H9 (cell line): ENCODE results near the gene PPP5C. TPM values are rescaled to one million over a fixed set of nuclear protein-coding genes. Genes with fewer than 3 reads are reported as not detected.

Experiments used
- DNase-seq: peaks from one replicate; pipeline ENCODE4 v3.0.0-alpha.2; 2017
- H2AFZ ChIP-seq: one replicate; pipeline ENCODE4 v1.6.1; 2013; ENCODE audit warnings: mild to moderate bottlenecking, low read length, control low read depth, moderate library complexity
- H2AK5ac ChIP-seq: 2 replicates; pipeline ENCODE4 v1.6.1; 2013; ENCODE audit warnings: low read length, control low read depth, mixed read lengths; ENCODE audit not compliant: insufficient read length
- H2BK120ac ChIP-seq: one replicate; pipeline ENCODE4 v1.6.1; 2013; ENCODE audit warnings: low read depth, mild to moderate bottlenecking, low read length, control low read depth, inconsistent platforms; ENCODE audit not compliant: poor library complexity, severe bottlenecking
- H2BK12ac ChIP-seq: 2 replicates; pipeline ENCODE4 v1.6.1; 2013; ENCODE audit warnings: low read length, control low read depth, mixed read lengths, low read depth; ENCODE audit not compliant: insufficient read length
- H2BK15ac ChIP-seq: 2 replicates; pipeline ENCODE4 v1.6.1; 2013; ENCODE audit warnings: low read depth, low read length, control low read depth
- H2BK20ac ChIP-seq: one replicate; pipeline ENCODE4 v1.6.1; 2013; ENCODE audit warnings: low read depth, mild to moderate bottlenecking, low read length, control low read depth, inconsistent platforms; ENCODE audit not compliant: poor library complexity, severe bottlenecking
- H2BK5ac ChIP-seq: 2 replicates; pipeline ENCODE4 v1.6.1; 2013; ENCODE audit warnings: low read length, control low read depth, mixed read lengths; ENCODE audit not compliant: insufficient read length
- H3K14ac ChIP-seq: 2 replicates; pipeline ENCODE4 v1.6.1; 2013; ENCODE audit warnings: low read length, control low read depth; ENCODE audit not compliant: insufficient read depth
- H3K18ac ChIP-seq: 2 replicates; pipeline ENCODE4 v1.6.1; 2013; ENCODE audit warnings: low read depth, mild to moderate bottlenecking, mixed read lengths, low read length, control low read depth; ENCODE audit not compliant: insufficient read length
- H3K23ac ChIP-seq: 2 replicates; pipeline ENCODE4 v1.6.1; 2013; ENCODE audit warnings: low read length, control low read depth, mixed read lengths, low read depth; ENCODE audit not compliant: insufficient read length
- H3K23me2 ChIP-seq: 2 replicates; pipeline ENCODE4 v1.6.1; 2013; ENCODE audit warnings: low read depth, mild to moderate bottlenecking, mixed read lengths, low read length, control low read depth; ENCODE audit not compliant: insufficient read length, poor library complexity, severe bottlenecking
- H3K27ac ChIP-seq: 2 replicates; pipeline ENCODE4 v1.5.1; 2013; ENCODE audit warnings: low read length, control low read depth, mixed read lengths, low read depth; ENCODE audit not compliant: insufficient read length
- H3K27me3 ChIP-seq: 2 replicates; pipeline ENCODE4 v1.6.1; 2013; ENCODE audit warnings: low read length, control low read depth, inconsistent platforms; ENCODE audit not compliant: insufficient read depth
- H3K4ac ChIP-seq: 2 replicates; pipeline ENCODE4 v1.6.1; 2013; ENCODE audit warnings: low read depth, mild to moderate bottlenecking, control low read depth, inconsistent platforms, low read length, moderate library complexity
- H3K4me1 ChIP-seq: 2 replicates; pipeline ENCODE4 v1.6.1; 2013; ENCODE audit warnings: low read length, control low read depth, inconsistent platforms; ENCODE audit not compliant: insufficient read depth
- H3K4me2 ChIP-seq: 2 replicates; pipeline ENCODE4 v1.6.1; 2013; ENCODE audit warnings: low read length, control low read depth, mixed read lengths; ENCODE audit not compliant: insufficient read length, insufficient read depth
- H3K56ac ChIP-seq: 2 replicates; pipeline ENCODE4 v1.6.1; 2013; ENCODE audit warnings: low read depth, mild to moderate bottlenecking, mixed read lengths, low read length, control low read depth; ENCODE audit not compliant: insufficient read length
- H3K79me1 ChIP-seq: 2 replicates; pipeline ENCODE4 v1.6.1; 2013; ENCODE audit warnings: low read depth, mild to moderate bottlenecking, moderate library complexity, low read length, control low read depth, inconsistent platforms; ENCODE audit not compliant: insufficient read depth, poor library complexity, severe bottlenecking
- H3K79me2 ChIP-seq: 2 replicates; pipeline ENCODE4 v1.6.1; 2013; ENCODE audit warnings: low read length, control low read depth, inconsistent platforms; ENCODE audit not compliant: insufficient read depth
- H3K9ac ChIP-seq: 2 replicates; pipeline ENCODE4 v1.6.1; 2013; ENCODE audit warnings: low read length, control low read depth, mixed read lengths; ENCODE audit not compliant: insufficient read length; ENCODE audit errors: extremely low read depth
- H3K9me3 ChIP-seq: one replicate; pipeline ENCODE4 v1.6.1; 2013; ENCODE audit warnings: low read depth, low read length, inconsistent platforms; ENCODE audit not compliant: control insufficient read depth
- H3T11ph ChIP-seq: one replicate; pipeline ENCODE4 v1.6.1; 2013; ENCODE audit warnings: mild to moderate bottlenecking, low read length, control low read depth, inconsistent platforms
- H4K20me1 ChIP-seq: one replicate; pipeline ENCODE4 v1.6.1; 2013; ENCODE audit not compliant: control insufficient read depth, insufficient read length, insufficient read depth
- H4K5ac ChIP-seq: 2 replicates; pipeline ENCODE4 v1.6.1; 2013; ENCODE audit warnings: low read depth, mild to moderate bottlenecking, mixed read lengths, low read length, control low read depth; ENCODE audit not compliant: insufficient read length
- H4K8ac ChIP-seq: replicated peaks from 2 replicates; pipeline ENCODE4 v1.6.1; 2013; ENCODE audit warnings: low read length, control low read depth, mixed read lengths, low read depth; ENCODE audit not compliant: insufficient read length
- H4K91ac ChIP-seq: 2 replicates; pipeline ENCODE4 v1.6.1; 2013; ENCODE audit warnings: low read depth, mild to moderate bottlenecking, moderate library complexity, mixed read lengths, low read length, control low read depth; ENCODE audit not compliant: insufficient read length
- H3K27ac Mint-ChIP-seq, 3 experiments: 2 replicates in 2 of 3; 3 replicates in 1 of 3; pipeline ENCODE4 v1.8.0; 2020 to 2021; ENCODE audit warnings: mixed read lengths in 3 of 3, mild to moderate bottlenecking in 1 of 3, moderate library complexity in 1 of 3
- H3K27me3 Mint-ChIP-seq: 2 replicates; pipeline ENCODE4 v1.8.0; 2021; ENCODE audit warnings: low read depth, mild to moderate bottlenecking, moderate library complexity, mixed read lengths
- H3K36me3 Mint-ChIP-seq, 3 experiments: 2 replicates in 2 of 3; 3 replicates in 1 of 3; pipeline ENCODE4 v1.8.0; 2020 to 2021; ENCODE audit warnings: low read depth in 3 of 3, mixed read lengths in 3 of 3; ENCODE audit not compliant: insufficient read depth in 1 of 3
- H3K4me1 Mint-ChIP-seq, 2 experiments: 2 replicates each; pipeline ENCODE4 v1.8.0; 2020; ENCODE audit warnings: mixed read lengths in 2 of 2
- H3K4me3 Mint-ChIP-seq, 2 experiments: 2 replicates in 1 of 2; 3 replicates in 1 of 2; pipeline ENCODE4 v1.8.0; 2020 to 2021; ENCODE audit warnings: mild to moderate bottlenecking in 2 of 2, mixed read lengths in 2 of 2, moderate library complexity in 1 of 2
- H3K9me3 Mint-ChIP-seq, 2 experiments: 2 replicates in 1 of 2; 3 replicates in 1 of 2; pipeline ENCODE4 v1.8.0; 2020; ENCODE audit warnings: mild to moderate bottlenecking in 2 of 2, mixed read lengths in 2 of 2, moderate library complexity in 1 of 2
- WGBS: extraction: QIAGEN DNeasy Blood & Tissue Kit; methylation state at CpG from one replicate; pipeline ENCODE4 v1.1.7; 2013; ENCODE audit warnings: missing lambda C conversion rate, low lambda C conversion rate, mixed read lengths; ENCODE audit not compliant: insufficient read length; ENCODE audit errors: extremely low coverage; 5-methylcytosine and 5-hydroxymethylcytosine counted together
- total RNA-seq: library from RNA; stranded (reverse); gene quantifications from 2 replicates; pipeline ENCODE4 v1.2.1, GENCODE V29; 2021
- TF ChIP-seq, protein P1 (sequence below): fragments of 200-600 bp; sonication (generic); conservative IDR thresholded peaks from 3 replicates; pipeline ENCODE4 v1.8.0; 2021; ENCODE audit warnings: antibody characterized with exemption, mild to moderate bottlenecking

PPP5C gene
- total RNA-seq, 1 experiment from 2014 or later, result 108 TPM

- H3K9ac ChIP-seq, result peak overlapping the region; percentile 2
- H4K91ac ChIP-seq, result no peak overlapping the region
- peaks cover 38% of the 10 kb centered on the region for H3K23me2 ChIP-seq
- H3K27ac Mint-ChIP-seq, result peak overlapping the region; percentile 54 to 92 (median 66); a peak in 6 of 7 replicates
- H2BK20ac ChIP-seq, result no peak overlapping the region
- H4K8ac ChIP-seq, result no peak overlapping the region
- no peak overlapping the region for H3K14ac ChIP-seq
- TF ChIP-seq, protein P1, sequence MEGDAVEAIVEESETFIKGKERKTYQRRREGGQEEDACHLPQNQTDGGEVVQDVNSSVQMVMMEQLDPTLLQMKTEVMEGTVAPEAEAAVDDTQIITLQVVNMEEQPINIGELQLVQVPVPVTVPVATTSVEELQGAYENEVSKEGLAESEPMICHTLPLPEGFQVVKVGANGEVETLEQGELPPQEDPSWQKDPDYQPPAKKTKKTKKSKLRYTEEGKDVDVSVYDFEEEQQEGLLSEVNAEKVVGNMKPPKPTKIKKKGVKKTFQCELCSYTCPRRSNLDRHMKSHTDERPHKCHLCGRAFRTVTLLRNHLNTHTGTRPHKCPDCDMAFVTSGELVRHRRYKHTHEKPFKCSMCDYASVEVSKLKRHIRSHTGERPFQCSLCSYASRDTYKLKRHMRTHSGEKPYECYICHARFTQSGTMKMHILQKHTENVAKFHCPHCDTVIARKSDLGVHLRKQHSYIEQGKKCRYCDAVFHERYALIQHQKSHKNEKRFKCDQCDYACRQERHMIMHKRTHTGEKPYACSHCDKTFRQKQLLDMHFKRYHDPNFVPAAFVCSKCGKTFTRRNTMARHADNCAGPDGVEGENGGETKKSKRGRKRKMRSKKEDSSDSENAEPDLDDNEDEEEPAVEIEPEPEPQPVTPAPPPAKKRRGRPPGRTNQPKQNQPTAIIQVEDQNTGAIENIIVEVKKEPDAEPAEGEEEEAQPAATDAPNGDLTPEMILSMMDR, result no peak
- no peak overlapping the region for H2BK5ac ChIP-seq
- H4K5ac ChIP-seq, result no peak overlapping the region
- H2BK120ac ChIP-seq, result no peak overlapping the region
- no peaks in the 10 kb centered on the region; a peak in 1 of 5 replicates for H3K9me3 Mint-ChIP-seq
- H3K9me3 ChIP-seq, result no peaks in the 10 kb centered on the region
- H3K23ac ChIP-seq, result no peak overlapping the region
- no peak overlapping the region for H2AK5ac ChIP-seq
- peak overlapping the region; percentile 66 to 80 for H3K4me3 Mint-ChIP-seq
- WGBS, result no CpG with 5 or more reads among the region's 11 CpGs
- H3K4ac ChIP-seq, result no peak overlapping the region
- H3K4me2 ChIP-seq, result peak overlapping the region; percentile 63
- peaks cover 4% of the 10 kb centered on the region; the same call in 1 of the 2 replicates for H3K4me1 ChIP-seq
- H3T11ph ChIP-seq, result no peak overlapping the region
- no peaks in the 10 kb centered on the region; the same call in 1 of the 2 replicates for H3K27me3 ChIP-seq
- H3K56ac ChIP-seq, result no peak overlapping the region
- no peak overlapping the region for H2BK15ac ChIP-seq
- peaks cover 53% of the 10 kb centered on the region for H3K27me3 Mint-ChIP-seq
- H3K79me1 ChIP-seq, result peaks cover 7% of the 10 kb centered on the region
- H2BK12ac ChIP-seq, result no peak overlapping the region
- peaks cover 2% of the 10 kb centered on the region for H4K20me1 ChIP-seq
- H3K18ac ChIP-seq, result peak overlapping the region; percentile 6
- peaks cover 11 to 17% (median 12%) of the 10 kb centered on the region in 3 experiments for H3K36me3 Mint-ChIP-seq
- peaks cover 6% of the 10 kb centered on the region; the same call in 1 of the 2 replicates for H3K79me2 ChIP-seq
- H2AFZ ChIP-seq, result no peak overlapping the region
- peaks cover 41 to 56% of the 10 kb centered on the region in 2 experiments for H3K4me1 Mint-ChIP-seq
- no peak for DNase-seq
- H3K27ac ChIP-seq, result no peak overlapping the region
Observed at GRCh38 chr19:46408664-46409039, 61.8 kb downstream of the PPP5C start.
